ENCODE results near the gene FBXO4. TPM values are rescaled to one million over a fixed set of nuclear protein-coding genes. Genes with fewer than 3 reads are reported as not detected.

The FBXO4 gene
- total RNA-seq, 1 experiment from 2014 or later = 18.4 TPM

GRCh38 chr5:41924526-41924871, 582 bp upstream of the FBXO4 start:
- CTCF ChIA-PET = interaction anchor here (0.6 to 1.4 kb wide), 7 partner anchors 12 to 850 kb away, joined by 3 to 4 read pairs (median 3); no protein-coding TSS in a partner anchor
- intact Hi-C loops (cut with micrococcal nuclease) = loop anchor here (2.0 kb wide), 1 partner anchor 20 kb away; the partner anchor contains the start of gene RIMOC1
- POLR2A ChIA-PET = interaction anchor here (0.9 to 4.6 kb wide), 7 partner anchors 9 to 731 kb away, joined by 3 to 47 read pairs (median 5); partner anchors contain the start of genes OXCT1 and RIMOC1
- Mint-ChIP-seq H3K27ac (ENCODE audit: low read depth, unreplicated experiment) (peak overlapping the region; percentile 86), H3K4me1 (ENCODE audit: insufficient read depth, unreplicated experiment) (no peaks in the 10 kb centered on the region), H3K4me3 (ENCODE audit: unreplicated experiment) (peak overlapping the region; percentile 68), H3K9me3 (ENCODE audit: unreplicated experiment) (no peaks in the 10 kb centered on the region), H3K36me3 (ENCODE audit: insufficient read depth, unreplicated experiment) (peaks cover 7% of the 10 kb centered on the region), H3K27me3 (ENCODE audit: insufficient read depth, unreplicated experiment) (no peaks in the 10 kb centered on the region)
- no peak for TF ChIP-seq CTCF (IDR thresholded peaks at IDR 0.05; ENCODE audit: unreplicated experiment)
- DNase-seq (ENCODE audit: unreplicated experiment) = no peak
- BruUV-seq (replicated peaks) = TSS peak; percentile 51

- no peaks in the 10 kb centered on the region for H3K9me3 Mint-ChIP-seq (ENCODE audit: unreplicated experiment)
- POLR2A ChIA-PET = interaction anchor here (0.6 to 4.6 kb wide), 13 partner anchors 8 to 1128 kb away, joined by 3 to 47 read pairs (median 4); partner anchors contain the start of genes OXCT1, RIMOC1 and SELENOP
- intact Hi-C loops (cut with micrococcal nuclease) = loop anchor here (1.0 to 2.0 kb wide), 3 partner anchors 21 to 217 kb away; partner anchors contain the start of gene RIMOC1
Measured at GRCh38 chr5:41925555-41925951, 472 bp downstream of the FBXO4 start.

GRCh38 chr5:41927604-41928003, 2.5 kb downstream of the FBXO4 start:
- no TSS peak for BruUV-seq (replicated peaks)
- Mint-ChIP-seq H3K9me3 (ENCODE audit: unreplicated experiment) (peaks cover 10% of the 10 kb centered on the region), H3K27me3 (ENCODE audit: insufficient read depth, unreplicated experiment) (no peaks in the 10 kb centered on the region), H3K4me1 (ENCODE audit: insufficient read depth, unreplicated experiment) (no peaks in the 10 kb centered on the region), H3K4me3 (ENCODE audit: unreplicated experiment) (no peak overlapping the region), H3K36me3 (ENCODE audit: insufficient read depth, unreplicated experiment) (peaks cover 10% of the 10 kb centered on the region), H3K27ac (ENCODE audit: low read depth, unreplicated experiment) (no peak overlapping the region)
- ChIA-PET CTCF (interaction anchor here (0.6 to 3.4 kb wide), 3 partner anchors 52 to 129 kb away, joined by 3 to 16 read pairs (median 5); no protein-coding TSS in a partner anchor), POLR2A (interaction anchor here (0.7 to 4.6 kb wide), 3 partner anchors 23 to 654 kb away, joined by 3 to 47 read pairs (median 4); partner anchors contain the start of gene RIMOC1)
- DNase-seq (ENCODE audit: unreplicated experiment) = no peak
- no peak for TF ChIP-seq CTCF (IDR thresholded peaks at IDR 0.05; ENCODE audit: unreplicated experiment)
- intact Hi-C loops (cut with micrococcal nuclease) = no loop called here

More at GRCh38 chr5:41925555-41925951, 472 bp downstream of the FBXO4 start:
- H3K4me3 Mint-ChIP-seq (ENCODE audit: unreplicated experiment) = peak overlapping the region; percentile 68
- H3K27ac Mint-ChIP-seq (ENCODE audit: low read depth, unreplicated experiment) = peak overlapping the region; percentile 86
- BruUV-seq (replicated peaks) = no TSS peak
- peak; percentile 61 for DNase-seq (ENCODE audit: unreplicated experiment)
- CTCF ChIA-PET = interaction anchor here (0.6 to 1.4 kb wide), 10 partner anchors 9 to 842 kb away, joined by 3 to 6 read pairs (median 4); no protein-coding TSS in a partner anchor
- no peaks in the 10 kb centered on the region for H3K36me3 Mint-ChIP-seq (ENCODE audit: insufficient read depth, unreplicated experiment)
- H3K4me1 Mint-ChIP-seq (ENCODE audit: insufficient read depth, unreplicated experiment) = no peaks in the 10 kb centered on the region
- H3K27me3 Mint-ChIP-seq (ENCODE audit: insufficient read depth, unreplicated experiment) = no peaks in the 10 kb centered on the region
- no peak for TF ChIP-seq CTCF (IDR thresholded peaks at IDR 0.05; ENCODE audit: unreplicated experiment)

GRCh38 chr5:41929035-41929434, 4.0 kb downstream of the FBXO4 start:
- ChIA-PET POLR2A (interaction anchor here (0.6 to 4.6 kb wide), 4 partner anchors 10 to 389 kb away, joined by 3 to 47 read pairs (median 3); partner anchors contain the start of gene RIMOC1), CTCF (interaction anchor here (1.0 to 3.4 kb wide), 3 partner anchors 10 to 838 kb away, joined by 3 to 16 read pairs (median 4); no protein-coding TSS in a partner anchor)
- no peak for TF ChIP-seq CTCF (IDR thresholded peaks at IDR 0.05; ENCODE audit: unreplicated experiment)
- Mint-ChIP-seq H3K4me1 (ENCODE audit: insufficient read depth, unreplicated experiment) (no peaks in the 10 kb centered on the region), H3K9me3 (ENCODE audit: unreplicated experiment) (peaks cover 10% of the 10 kb centered on the region), H3K36me3 (ENCODE audit: insufficient read depth, unreplicated experiment) (peaks cover 19% of the 10 kb centered on the region), H3K27ac (ENCODE audit: low read depth, unreplicated experiment) (no peak overlapping the region), H3K27me3 (ENCODE audit: insufficient read depth, unreplicated experiment) (no peaks in the 10 kb centered on the region), H3K4me3 (ENCODE audit: unreplicated experiment) (no peak overlapping the region)
- no TSS peak for BruUV-seq (replicated peaks)
- intact Hi-C loops (cut with micrococcal nuclease) = no loop called here
- no peak for DNase-seq (ENCODE audit: unreplicated experiment)

Data from MCF 10A (cell line).